Mesendoderm (in vitro differentiated cells): Measurements from ENCODE around the gene PRR5L.

ENCODE experiments used
- DNase-seq: peaks from one replicate; pipeline ENCODE4 v3.0.0; 2013
- H2AK5ac ChIP-seq: 2 replicates; pipeline ENCODE4 v1.6.1; 2013; ENCODE audit warnings: low read length, inconsistent platforms
- H2BK120ac ChIP-seq: 2 replicates; pipeline ENCODE4 v1.6.1; 2013; ENCODE audit warnings: low read depth, mild to moderate bottlenecking, low read length, moderate library complexity, mixed read lengths
- H2BK15ac ChIP-seq: replicated peaks from 2 replicates; pipeline ENCODE4 v1.6.1; 2013; ENCODE audit warnings: low read depth, mild to moderate bottlenecking, moderate library complexity
- H2BK5ac ChIP-seq: 2 replicates; pipeline ENCODE4 v1.6.1; 2013; ENCODE audit warnings: low read length, inconsistent platforms
- H3K18ac ChIP-seq: 2 replicates; pipeline ENCODE4 v1.6.1; 2013; ENCODE audit warnings: mild to moderate bottlenecking, low read length, mixed read lengths
- H3K23ac ChIP-seq: one replicate; pipeline ENCODE4 v1.6.1; 2013; ENCODE audit warnings: low read length
- H3K27ac ChIP-seq: 2 replicates; pipeline ENCODE4 v1.5.1; 2013; ENCODE audit warnings: low read depth, mild to moderate bottlenecking, inconsistent platforms, low read length, moderate library complexity
- H3K27me3 ChIP-seq: 2 replicates; pipeline ENCODE4 v1.6.1; 2013; ENCODE audit warnings: low read length, control low read depth, mild to moderate bottlenecking, inconsistent platforms; ENCODE audit not compliant: insufficient read depth, poor library complexity
- H3K36me3 ChIP-seq: 2 replicates; pipeline ENCODE4 v1.6.1; 2013; ENCODE audit warnings: low read length, inconsistent platforms; ENCODE audit not compliant: control insufficient read depth, insufficient read depth
- H3K4ac ChIP-seq: one replicate; pipeline ENCODE4 v1.6.1; 2013; ENCODE audit warnings: low read depth, mild to moderate bottlenecking, low read length, moderate library complexity
- H3K4me1 ChIP-seq: 2 replicates; pipeline ENCODE4 v1.6.1; 2013; ENCODE audit warnings: low read depth, low read length, inconsistent platforms; ENCODE audit not compliant: control insufficient read depth
- H3K4me2 ChIP-seq: 2 replicates; pipeline ENCODE4 v1.6.1; 2013; ENCODE audit warnings: low read length
- H3K4me3 ChIP-seq: 2 replicates; pipeline ENCODE4 v1.5.1; 2013; ENCODE audit warnings: mild to moderate bottlenecking, low read length
- H3K56ac ChIP-seq: one replicate; pipeline ENCODE4 v1.6.1; 2013; ENCODE audit warnings: low read length
- H3K79me1 ChIP-seq: 2 replicates; pipeline ENCODE4 v1.6.1; 2013; ENCODE audit warnings: low read length, inconsistent platforms
- H3K79me2 ChIP-seq: 2 replicates; pipeline ENCODE4 v1.6.1; 2013; ENCODE audit warnings: mild to moderate bottlenecking, low read length; ENCODE audit not compliant: control insufficient read depth, insufficient read depth
- H3K9ac ChIP-seq: 2 replicates; pipeline ENCODE4 v1.6.1; 2013; ENCODE audit warnings: low read length, inconsistent platforms
- H4K5ac ChIP-seq: one replicate; pipeline ENCODE4 v1.6.1; 2013; ENCODE audit warnings: low read length
- H4K8ac ChIP-seq: one replicate; pipeline ENCODE4 v1.6.1; 2013; ENCODE audit warnings: low read depth, mild to moderate bottlenecking, control low read depth, low read length, moderate library complexity
- WGBS: extraction: QIAGEN DNeasy Blood & Tissue Kit; methylation state at CpG from one replicate; pipeline ENCODE4 v1.1.7; 2013; ENCODE audit warnings: low lambda C conversion rate, missing lambda C conversion rate; ENCODE audit not compliant: insufficient coverage; ENCODE audit errors: extremely low coverage; 5-methylcytosine and 5-hydroxymethylcytosine counted together

Gene PRR5L

DNA sequence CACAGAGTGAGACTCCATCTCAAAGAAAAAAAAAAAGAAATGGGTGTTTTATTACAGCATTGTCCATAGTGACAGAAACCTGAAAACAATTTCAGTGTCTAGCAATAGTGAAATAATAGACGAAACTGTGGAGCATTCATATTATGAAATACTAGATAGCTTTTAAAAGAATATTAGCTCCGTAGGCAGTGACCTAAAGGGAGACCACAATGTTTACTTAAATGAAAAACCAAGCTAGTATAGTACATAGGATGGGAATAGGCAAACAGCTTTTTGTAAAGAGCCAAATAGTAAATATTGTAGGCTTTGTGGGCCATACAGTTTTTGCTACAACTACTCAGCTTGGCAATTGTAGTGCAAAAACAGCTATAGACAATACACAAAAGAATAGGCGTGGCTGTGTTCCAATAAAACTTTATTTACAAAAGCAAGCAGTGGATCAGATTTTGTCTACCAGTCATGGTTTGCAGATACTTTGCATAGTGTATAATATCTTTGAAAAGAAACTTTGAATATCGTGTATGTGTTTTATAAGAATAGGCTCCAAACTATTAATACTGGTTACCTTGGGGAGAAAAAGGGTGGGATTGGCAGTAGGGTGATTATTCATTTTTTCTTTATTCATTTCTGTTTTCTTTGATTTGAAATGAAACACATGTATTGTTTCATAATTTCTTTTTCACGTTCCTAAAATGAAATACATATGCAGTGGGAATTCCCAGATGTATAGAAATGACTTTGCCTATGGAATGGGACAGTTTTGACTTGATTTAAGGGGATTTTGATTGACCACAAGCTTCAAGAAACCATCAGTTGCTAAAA lies 50.7 kb downstream of the PRR5L start:
- no peaks in the 10 kb centered on the region for H3K27me3 ChIP-seq
- no peak overlapping the region for H2BK120ac ChIP-seq
- H3K79me2 ChIP-seq: no peaks in the 10 kb centered on the region
- H3K56ac ChIP-seq: no peak overlapping the region
- H3K27ac ChIP-seq: no peak overlapping the region
- no peak overlapping the region for H2BK5ac ChIP-seq
- H4K5ac ChIP-seq: no peak overlapping the region
- no peak overlapping the region for H2AK5ac ChIP-seq
- no peak overlapping the region for H3K4ac ChIP-seq
- H3K4me1 ChIP-seq: no peaks in the 10 kb centered on the region
- H3K4me2 ChIP-seq: no peak overlapping the region
- H3K36me3 ChIP-seq: no peaks in the 10 kb centered on the region
- H3K23ac ChIP-seq: no peak overlapping the region
- no peak overlapping the region for H3K18ac ChIP-seq
- WGBS: no CpG with 5 or more reads among the region's 5 CpGs
- no peak for DNase-seq
- H3K9ac ChIP-seq: no peak overlapping the region
- H4K8ac ChIP-seq: no peak overlapping the region
- no peak overlapping the region for H3K4me3 ChIP-seq
- no peak overlapping the region for H2BK15ac ChIP-seq
- no peaks in the 10 kb centered on the region for H3K79me1 ChIP-seq

DNA sequence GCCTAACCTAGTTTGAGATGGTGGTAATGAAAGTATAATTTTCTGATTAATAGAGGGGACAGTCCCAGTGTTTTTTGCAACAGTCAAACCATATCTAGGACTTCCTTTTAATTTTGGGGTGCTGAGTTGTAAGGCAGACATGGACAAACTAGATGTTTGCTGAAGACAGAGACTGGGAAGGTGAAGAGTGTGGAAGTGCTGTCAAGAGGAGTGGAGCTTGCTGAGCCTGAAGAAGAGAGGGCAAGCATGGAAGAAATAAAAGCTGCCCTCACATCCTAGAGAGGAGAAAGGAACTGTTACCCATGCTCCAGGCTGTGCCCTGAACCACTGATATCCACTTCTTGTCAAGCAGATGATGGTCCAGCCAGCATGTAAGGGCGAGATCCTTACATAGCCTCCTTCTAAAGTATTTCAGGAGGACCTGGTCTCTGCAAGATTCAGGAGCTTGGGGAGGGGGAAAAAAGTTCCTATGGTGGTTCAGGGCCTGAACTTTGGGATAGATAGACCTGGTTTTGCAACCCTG lies 51.4 kb downstream of the PRR5L start:
- Histone ChIP-seq H3K4me2 (no peak overlapping the region), H2BK15ac (no peak overlapping the region), H3K36me3 (no peaks in the 10 kb centered on the region), H3K23ac (no peak overlapping the region), H3K4ac (no peak overlapping the region), H3K4me3 (no peak overlapping the region), H3K79me1 (no peaks in the 10 kb centered on the region), H2BK120ac (no peak overlapping the region), H3K79me2 (no peaks in the 10 kb centered on the region), H4K8ac (no peak overlapping the region), H2BK5ac (no peak overlapping the region), H4K5ac (no peak overlapping the region), H3K27ac (no peak overlapping the region), H3K56ac (no peak overlapping the region), H3K18ac (no peak overlapping the region), H3K4me1 (no peaks in the 10 kb centered on the region), H3K9ac (no peak overlapping the region), H3K27me3 (no peaks in the 10 kb centered on the region), H2AK5ac (no peak overlapping the region)
- no peak for DNase-seq
- WGBS: no CpG with 5 or more reads among the region's 1 CpG

DNA sequence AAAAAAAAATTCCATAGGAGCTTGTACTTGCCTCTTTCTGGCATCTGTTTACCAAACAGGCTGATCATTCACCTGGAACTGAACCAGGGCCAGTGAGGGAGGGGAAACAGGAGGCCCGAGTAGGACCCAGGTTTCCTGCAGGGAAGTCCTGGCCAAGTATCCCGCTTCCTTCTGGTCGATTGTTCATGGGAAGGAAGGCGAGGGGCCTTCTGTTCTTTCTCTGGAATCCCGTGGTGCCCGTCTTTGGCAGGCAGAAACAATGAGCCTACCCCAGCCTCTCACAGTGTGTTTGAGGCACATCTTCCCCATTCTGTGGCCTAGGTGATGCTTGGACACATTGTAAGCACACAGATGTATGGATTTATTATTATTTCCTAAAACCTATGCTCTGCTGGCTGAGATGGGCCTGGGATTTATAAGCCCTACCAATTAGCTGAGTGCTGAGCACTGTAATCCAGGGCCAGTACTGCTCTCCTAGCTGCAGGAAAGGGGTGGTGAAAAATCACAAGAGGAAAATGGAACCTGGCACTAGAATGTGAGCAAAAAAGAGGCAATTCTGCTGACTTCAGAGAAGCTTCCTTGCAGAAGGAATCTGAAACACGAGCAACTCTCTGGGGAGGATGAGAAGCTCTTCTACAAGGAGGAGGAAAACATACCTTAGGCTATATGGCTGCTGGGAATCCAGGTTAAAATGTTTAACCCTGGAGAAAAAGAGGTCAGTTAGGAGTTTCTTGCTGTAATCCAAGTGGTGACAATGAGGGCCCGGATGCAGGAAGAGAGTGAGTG lies 53.5 kb downstream of the PRR5L start:
- Histone ChIP-seq H3K18ac (no peak overlapping the region), H3K79me1 (no peaks in the 10 kb centered on the region), H3K4me1 (no peaks in the 10 kb centered on the region), H3K4me2 (no peak overlapping the region), H3K36me3 (no peaks in the 10 kb centered on the region), H3K27ac (no peak overlapping the region), H3K56ac (no peak overlapping the region), H2AK5ac (no peak overlapping the region), H2BK120ac (no peak overlapping the region), H3K23ac (no peak overlapping the region), H4K8ac (no peak overlapping the region), H3K4ac (no peak overlapping the region), H3K4me3 (no peak overlapping the region), H2BK5ac (no peak overlapping the region), H4K5ac (no peak overlapping the region), H2BK15ac (no peak overlapping the region), H3K27me3 (no peaks in the 10 kb centered on the region), H3K9ac (no peak overlapping the region), H3K79me2 (no peaks in the 10 kb centered on the region)
- no CpG with 5 or more reads among the region's 8 CpGs for whole genome bisulfite sequencing
- DNase-seq: no peak

DNA sequence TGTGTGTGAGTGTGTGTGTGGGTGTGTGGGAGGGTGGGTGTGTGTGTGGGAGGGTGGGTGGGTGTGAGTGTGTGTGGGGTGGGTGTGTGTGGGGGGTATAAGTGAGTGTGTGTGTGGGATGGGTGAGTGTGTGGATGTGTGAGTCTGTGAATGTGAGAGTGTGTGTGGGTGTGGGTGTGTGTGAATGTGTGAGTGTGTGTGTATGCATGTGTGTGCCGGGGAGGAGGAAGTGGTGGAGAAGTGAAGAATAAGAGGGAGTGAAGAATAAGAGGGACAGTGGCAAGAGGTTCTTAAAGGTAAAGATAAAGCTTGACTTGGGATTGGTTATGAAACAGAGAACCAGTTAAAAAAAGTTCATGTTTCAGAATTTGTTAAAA lies 54.0 kb downstream of the PRR5L start:
- no peaks in the 10 kb centered on the region for H3K79me1 ChIP-seq
- no peaks in the 10 kb centered on the region for H3K27me3 ChIP-seq
- H3K27ac ChIP-seq: no peak overlapping the region
- no peaks in the 10 kb centered on the region for H3K79me2 ChIP-seq
- no peak overlapping the region for H2BK5ac ChIP-seq
- H4K8ac ChIP-seq: no peak overlapping the region
- WGBS: 100% methylated on average over 1 of the region's 1 CpG
- no peak overlapping the region for H2AK5ac ChIP-seq
- no peak overlapping the region for H3K9ac ChIP-seq
- DNase-seq: no peak
- H3K23ac ChIP-seq: no peak overlapping the region
- H4K5ac ChIP-seq: no peak overlapping the region
- H3K36me3 ChIP-seq: no peaks in the 10 kb centered on the region
- no peak overlapping the region for H3K56ac ChIP-seq
- no peak overlapping the region for H2BK120ac ChIP-seq
- H3K4me2 ChIP-seq: no peak overlapping the region
- H3K4me3 ChIP-seq: no peak overlapping the region
- no peaks in the 10 kb centered on the region for H3K4me1 ChIP-seq
- H2BK15ac ChIP-seq: no peak overlapping the region
- no peak overlapping the region for H3K18ac ChIP-seq
- H3K4ac ChIP-seq: no peak overlapping the region

DNA sequence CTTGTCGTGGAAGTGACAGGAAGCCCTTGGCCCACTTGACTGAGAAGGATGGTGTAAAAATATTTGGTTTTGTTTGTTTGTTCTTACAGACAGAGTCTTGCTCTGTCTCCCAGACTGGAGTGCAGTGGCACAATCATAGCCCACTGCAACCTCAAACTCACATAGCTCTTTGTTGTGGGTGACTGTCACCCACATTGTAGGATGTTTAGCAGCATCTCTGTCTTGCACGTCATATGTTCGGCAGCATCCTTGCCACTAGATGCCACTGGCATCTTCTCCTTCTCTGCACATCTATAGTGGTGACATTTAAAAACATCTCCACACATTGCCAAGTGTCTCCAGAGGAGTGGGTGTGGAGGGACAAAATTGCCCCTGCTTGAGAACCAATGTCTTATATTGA lies 56.8 kb downstream of the PRR5L start:
- no peaks in the 10 kb centered on the region for H3K36me3 ChIP-seq
- H3K18ac ChIP-seq: no peak overlapping the region
- H2BK120ac ChIP-seq: no peak overlapping the region
- DNase-seq: no peak
- H2BK5ac ChIP-seq: no peak overlapping the region
- no peak overlapping the region for H2AK5ac ChIP-seq
- H3K4me2 ChIP-seq: no peak overlapping the region
- H4K5ac ChIP-seq: no peak overlapping the region
- no peak overlapping the region for H2BK15ac ChIP-seq
- no CpG with 5 or more reads among the region's 3 CpGs for WGBS
- no peak overlapping the region for H4K8ac ChIP-seq
- no peak overlapping the region for H3K23ac ChIP-seq
- no peak overlapping the region for H3K4me3 ChIP-seq
- H3K9ac ChIP-seq: no peak overlapping the region
- no peaks in the 10 kb centered on the region for H3K4me1 ChIP-seq
- no peaks in the 10 kb centered on the region for H3K27me3 ChIP-seq
- H3K27ac ChIP-seq: no peak overlapping the region
- H3K79me2 ChIP-seq: no peaks in the 10 kb centered on the region
- no peak overlapping the region for H3K56ac ChIP-seq
- H3K4ac ChIP-seq: no peak overlapping the region
- no peaks in the 10 kb centered on the region for H3K79me1 ChIP-seq
